ENCODE results near the gene CBLB. TPM values are rescaled to one million over a fixed set of nuclear protein-coding genes. Genes with fewer than 3 reads are reported as not detected.
"Not testable (repeated sequence)": the region's sequence is repeated elsewhere in the genome, so short reads cannot be mapped to it uniquely, and the experiment has no call there.

The CBLB gene
- total RNA-seq, 1 experiment from 2014 or later, result 29.3 TPM

GRCh38 chr3:105832644-105833043 lies 36.2 kb downstream of the CBLB start:
- in situ Hi-C loops (cut with HindIII; ENCODE audit: low pct_unique_long_range_greater_than_20kb, low sequenced_read_pairs), result no loop called here
- no peak for DNase-seq (ENCODE audit: low read depth, low spot score)

- in situ Hi-C loops (cut with HindIII; ENCODE audit: low pct_unique_long_range_greater_than_20kb, low sequenced_read_pairs), result no loop called here
Observed at GRCh38 chr3:105830836-105831235, 38.0 kb downstream of the CBLB start.

DNA sequence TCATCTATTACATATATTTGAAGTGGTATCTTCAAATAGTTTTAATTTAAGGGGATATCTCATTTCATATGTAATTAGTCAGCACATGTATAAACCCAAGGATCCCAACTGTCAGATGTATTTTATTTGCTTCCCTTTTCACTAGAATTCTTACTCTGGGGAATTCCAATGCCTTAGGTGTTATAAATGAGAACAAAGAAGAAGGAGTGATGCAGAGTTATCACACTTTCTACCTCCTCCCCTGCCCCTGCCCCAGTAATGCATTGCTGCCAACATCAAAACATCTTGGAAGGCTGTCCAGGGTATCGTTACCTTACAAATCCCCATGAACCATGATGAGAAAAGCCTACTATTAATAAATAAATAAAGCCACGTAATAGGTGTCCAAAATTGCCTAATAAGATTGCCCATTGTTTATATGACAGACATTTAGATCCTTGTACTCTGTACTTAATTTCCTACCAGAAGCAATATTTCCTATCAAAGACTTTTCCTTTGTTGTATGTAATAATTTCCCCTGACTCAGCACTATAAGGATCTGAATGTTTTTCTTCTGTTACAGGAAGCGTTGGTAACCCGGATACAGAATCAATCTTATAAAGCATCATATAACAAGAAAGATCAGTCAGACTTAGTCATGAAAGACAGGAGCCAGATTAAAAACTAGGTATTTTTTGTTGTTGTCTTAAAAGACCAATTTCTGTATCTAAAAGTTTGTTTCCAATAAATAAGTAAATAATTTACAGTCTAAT lies 38.8 kb downstream of the CBLB start:
- no peak for DNase-seq (ENCODE audit: low read depth, low spot score)
- in situ Hi-C loops (cut with HindIII; ENCODE audit: low pct_unique_long_range_greater_than_20kb, low sequenced_read_pairs), result no loop called here

More at GRCh38 chr3:105830836-105831235, 38.0 kb downstream of the CBLB start:
- no peak for DNase-seq (ENCODE audit: low read depth, low spot score)

GRCh38 chr3:105829229-105829628 lies 39.6 kb downstream of the CBLB start:
- in situ Hi-C loops (cut with HindIII; ENCODE audit: low pct_unique_long_range_greater_than_20kb, low sequenced_read_pairs), result no loop called here
- no peak for DNase-seq (ENCODE audit: low read depth, low spot score)

DNA sequence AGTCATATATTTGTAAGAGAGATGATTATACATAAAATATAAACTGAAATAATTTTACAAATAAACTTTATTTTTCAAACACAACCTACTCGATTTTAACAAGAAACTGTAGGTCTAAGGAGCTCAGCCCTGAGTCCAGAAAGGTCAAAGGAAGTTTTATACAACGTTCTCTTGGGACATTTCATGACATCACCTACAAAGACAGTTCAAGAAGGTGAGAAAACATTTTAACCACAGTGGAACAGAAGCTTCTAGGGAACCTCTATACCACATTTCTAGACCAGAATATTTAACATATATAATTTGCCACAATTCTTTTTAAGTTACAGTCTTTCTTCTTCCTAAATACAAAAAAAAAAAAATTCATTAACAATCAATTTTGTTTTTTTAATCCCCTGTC lies 40.1 kb downstream of the CBLB start:
- in situ Hi-C loops (cut with HindIII; ENCODE audit: low pct_unique_long_range_greater_than_20kb, low sequenced_read_pairs), result no loop called here
- DNase-seq (ENCODE audit: low read depth, low spot score), result no peak

- in situ Hi-C loops (cut with HindIII; ENCODE audit: low pct_unique_long_range_greater_than_20kb, low sequenced_read_pairs), result no loop called here
- peak; percentile 92 for DNase-seq (ENCODE audit: low read depth, low spot score)
Observed at GRCh38 chr3:105827959-105828358, 40.9 kb downstream of the CBLB start.

GRCh38 chr3:105826778-105827634 lies 41.8 kb downstream of the CBLB start:
- in situ Hi-C loops (cut with HindIII; ENCODE audit: low pct_unique_long_range_greater_than_20kb, low sequenced_read_pairs), result no loop called here
- no peak for DNase-seq (ENCODE audit: low read depth, low spot score)

- DNase-seq (ENCODE audit: low read depth, low spot score), result no peak
- in situ Hi-C loops (cut with HindIII; ENCODE audit: low pct_unique_long_range_greater_than_20kb, low sequenced_read_pairs), result no loop called here
Observed at GRCh38 chr3:105824129-105824528, 44.7 kb downstream of the CBLB start.

- peak; percentile 42 for DNase-seq (ENCODE audit: low read depth, low spot score)
Observed at GRCh38 chr3:105823149-105823867, 45.5 kb downstream of the CBLB start.

GRCh38 chr3:105822171-105823123 lies 46.4 kb downstream of the CBLB start:
- in situ Hi-C loops (cut with HindIII; ENCODE audit: low pct_unique_long_range_greater_than_20kb, low sequenced_read_pairs), result no loop called here
- DNase-seq (ENCODE audit: low read depth, low spot score), result no peak

More at GRCh38 chr3:105823149-105823867, 45.5 kb downstream of the CBLB start:
- in situ Hi-C loops (cut with HindIII; ENCODE audit: low pct_unique_long_range_greater_than_20kb, low sequenced_read_pairs), result no loop called here

DNA sequence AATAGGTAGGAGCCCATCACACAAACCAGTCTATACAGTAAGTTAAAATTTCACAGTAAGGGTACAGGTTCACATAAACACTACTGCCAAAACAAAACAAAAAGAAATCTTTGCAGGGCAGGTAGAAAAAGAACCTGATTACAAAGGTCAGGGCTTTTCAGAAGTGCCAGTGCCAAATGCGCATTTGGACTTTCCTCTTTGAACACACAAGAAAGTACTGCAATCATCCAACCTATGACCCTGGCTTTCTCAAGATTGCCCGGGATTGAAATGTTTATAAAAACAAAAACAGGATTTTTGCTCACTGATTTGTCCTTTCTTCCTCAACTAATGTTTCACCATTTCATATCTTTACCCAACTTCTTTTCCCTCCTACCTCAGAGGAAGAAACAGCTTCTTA lies 47.4 kb downstream of the CBLB start:
- in situ Hi-C loops (cut with HindIII; ENCODE audit: low pct_unique_long_range_greater_than_20kb, low sequenced_read_pairs), result no loop called here
- DNase-seq (ENCODE audit: low read depth, low spot score), result no peak

DNA sequence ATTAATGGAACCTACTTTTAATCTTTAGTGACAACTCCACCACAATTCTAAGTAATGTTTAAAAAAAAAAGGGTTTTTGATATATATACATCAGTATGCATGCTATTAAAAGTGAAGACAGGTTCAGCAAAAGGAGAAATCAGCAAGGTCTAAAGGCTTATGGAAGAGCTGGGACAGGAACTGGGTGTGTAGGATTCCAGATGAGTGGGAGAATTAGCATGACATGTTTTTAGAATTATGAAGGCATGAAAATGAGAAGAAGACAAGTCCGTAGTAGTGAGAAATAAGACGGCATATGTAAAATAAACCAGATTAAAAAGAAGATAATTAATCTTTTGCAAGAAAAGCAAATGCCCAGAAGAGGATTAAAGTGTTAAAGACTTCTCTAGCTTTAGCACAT lies 52.0 kb downstream of the CBLB start:
- DNase-seq (ENCODE audit: low read depth, low spot score), result no peak
- in situ Hi-C loops (cut with HindIII; ENCODE audit: low pct_unique_long_range_greater_than_20kb, low sequenced_read_pairs), result no loop called here

DNA sequence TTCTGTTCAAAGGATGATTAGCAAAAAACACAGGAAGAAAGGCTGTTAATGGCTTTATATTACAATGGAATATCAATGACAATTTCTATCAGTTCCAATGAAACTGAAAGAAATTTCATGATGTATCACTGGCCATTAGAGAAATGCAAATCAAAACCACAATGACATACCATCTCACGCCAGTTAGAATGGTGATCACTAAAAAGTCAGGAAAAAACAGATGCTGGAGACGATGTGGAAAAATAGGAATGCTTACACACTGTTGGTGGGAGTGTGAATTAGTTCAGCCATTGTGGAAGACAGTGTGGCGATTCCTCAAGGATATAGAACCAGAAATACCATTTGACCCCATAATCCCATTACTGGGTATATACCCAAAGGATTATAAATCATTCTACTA lies 53.5 kb downstream of the CBLB start:
- in situ Hi-C loops (cut with HindIII; ENCODE audit: low pct_unique_long_range_greater_than_20kb, low sequenced_read_pairs), result not testable (repeated sequence)

DNA sequence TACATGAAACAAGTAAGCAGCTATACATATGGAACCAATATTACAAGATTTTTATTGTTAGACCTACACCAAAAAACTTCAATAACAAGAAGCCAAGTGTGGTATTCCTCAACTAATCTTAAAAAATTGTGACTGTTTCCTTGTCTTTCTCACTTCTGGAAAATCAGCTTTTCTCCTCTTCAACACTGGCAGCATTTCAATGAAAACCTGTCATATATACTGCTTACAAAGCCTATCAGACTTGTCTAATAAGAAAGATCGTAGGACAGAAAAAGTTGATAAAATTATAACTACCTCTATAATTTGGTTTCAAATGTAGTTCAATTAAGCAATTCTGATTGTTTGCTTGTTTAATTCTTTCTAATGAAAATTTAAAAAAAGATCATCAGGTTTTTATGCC lies 55.1 kb downstream of the CBLB start:
- in situ Hi-C loops (cut with HindIII; ENCODE audit: low pct_unique_long_range_greater_than_20kb, low sequenced_read_pairs), result no loop called here
- no peak for DNase-seq (ENCODE audit: low read depth, low spot score)

More for the DNA sequence above, 53.5 kb downstream of the CBLB start:
- not testable (repeated sequence) for DNase-seq (ENCODE audit: low read depth, low spot score)

GRCh38 chr3:105812194-105812586 lies 56.6 kb downstream of the CBLB start:
- in situ Hi-C loops (cut with HindIII; ENCODE audit: low pct_unique_long_range_greater_than_20kb, low sequenced_read_pairs), result no loop called here
- DNase-seq (ENCODE audit: low read depth, low spot score), result no peak

DNA sequence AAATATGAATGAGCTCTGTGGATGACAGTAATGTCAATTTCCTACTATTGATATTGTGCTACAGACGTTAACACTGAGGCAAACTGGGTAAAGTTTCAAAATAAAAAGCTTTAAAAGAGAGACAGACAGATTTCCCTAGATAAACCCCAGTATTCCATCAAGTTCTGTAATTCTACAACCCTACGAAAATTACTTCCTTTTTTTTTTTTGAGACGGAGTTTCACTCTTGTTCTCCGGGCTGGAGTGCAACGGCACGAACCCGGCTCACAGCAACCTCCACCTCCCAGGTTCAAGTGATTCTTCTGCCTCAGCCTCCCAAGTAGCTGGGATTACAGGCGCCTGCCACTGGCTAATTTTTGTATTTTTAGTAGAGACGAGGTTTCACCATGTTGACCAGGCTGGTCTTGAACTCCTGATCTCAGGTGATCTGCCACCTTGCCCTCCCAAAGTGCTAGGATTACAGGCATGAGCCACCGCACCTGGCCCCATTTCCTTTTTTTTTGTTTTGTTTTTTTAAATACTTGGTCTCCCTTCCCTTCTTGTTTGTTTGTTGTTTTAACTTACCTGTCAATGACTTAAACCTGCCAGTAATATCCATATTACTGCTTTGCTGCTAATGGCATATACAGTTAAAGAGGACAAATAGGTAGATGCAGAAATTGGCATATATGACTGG lies 57.2 kb downstream of the CBLB start:
- DNase-seq (ENCODE audit: low read depth, low spot score), result no peak
- in situ Hi-C loops (cut with HindIII; ENCODE audit: low pct_unique_long_range_greater_than_20kb, low sequenced_read_pairs), result no loop called here

Data from SK-MEL-5 (cell line).